Stimulated activated CD8-positive, alpha-beta memory T cell treated with anti-CD3 and anti-CD28 coated beads, Interleukin-15, amount 100 ng/mL, for 24 hours (primary cell): ENCODE measurements around the gene PDE9A.

Source experiments
- DNase-seq: peaks from one replicate; pipeline ENCODE4 v3.0.0-alpha.2; 2020; ENCODE audit warnings: low read depth

PDE9A gene

DNA sequence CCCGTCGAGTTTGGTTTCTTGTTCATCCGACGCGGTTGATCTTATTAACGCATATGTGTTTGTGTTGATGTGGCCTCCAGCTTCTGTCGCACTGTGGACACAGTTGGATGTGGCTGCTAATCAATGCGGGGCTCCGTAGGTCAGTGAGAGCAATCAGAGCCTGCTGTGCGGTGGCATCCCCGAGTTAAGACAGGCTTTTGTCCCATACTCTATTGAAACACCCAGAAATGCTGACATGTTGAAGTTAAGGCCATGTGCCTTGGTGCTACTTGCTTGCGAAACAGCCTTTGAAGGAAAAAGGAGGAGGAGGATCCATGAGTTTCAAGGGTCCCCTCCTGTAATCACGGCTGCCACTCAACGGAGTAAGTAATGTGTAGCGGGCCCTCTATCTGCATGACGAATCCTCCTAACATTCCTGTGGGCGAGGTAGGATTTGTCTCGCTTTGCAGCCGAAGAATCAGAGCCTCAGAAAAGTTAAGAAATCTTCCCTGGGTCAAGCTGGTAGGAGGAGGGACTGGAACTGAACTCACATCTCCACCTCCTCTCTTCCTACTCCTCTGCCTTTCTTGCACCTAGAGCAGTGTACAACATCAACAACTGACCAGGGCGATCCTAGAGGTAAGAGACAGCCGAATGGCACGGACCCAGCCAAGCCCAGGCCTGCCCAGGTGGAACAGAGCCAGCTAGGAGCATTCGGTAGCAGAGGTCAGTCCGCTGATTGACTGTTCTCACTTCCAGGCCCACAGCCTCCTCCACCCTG, 19.5 kb downstream of the PDE9A start:
- DNase-seq: no peak

DNA sequence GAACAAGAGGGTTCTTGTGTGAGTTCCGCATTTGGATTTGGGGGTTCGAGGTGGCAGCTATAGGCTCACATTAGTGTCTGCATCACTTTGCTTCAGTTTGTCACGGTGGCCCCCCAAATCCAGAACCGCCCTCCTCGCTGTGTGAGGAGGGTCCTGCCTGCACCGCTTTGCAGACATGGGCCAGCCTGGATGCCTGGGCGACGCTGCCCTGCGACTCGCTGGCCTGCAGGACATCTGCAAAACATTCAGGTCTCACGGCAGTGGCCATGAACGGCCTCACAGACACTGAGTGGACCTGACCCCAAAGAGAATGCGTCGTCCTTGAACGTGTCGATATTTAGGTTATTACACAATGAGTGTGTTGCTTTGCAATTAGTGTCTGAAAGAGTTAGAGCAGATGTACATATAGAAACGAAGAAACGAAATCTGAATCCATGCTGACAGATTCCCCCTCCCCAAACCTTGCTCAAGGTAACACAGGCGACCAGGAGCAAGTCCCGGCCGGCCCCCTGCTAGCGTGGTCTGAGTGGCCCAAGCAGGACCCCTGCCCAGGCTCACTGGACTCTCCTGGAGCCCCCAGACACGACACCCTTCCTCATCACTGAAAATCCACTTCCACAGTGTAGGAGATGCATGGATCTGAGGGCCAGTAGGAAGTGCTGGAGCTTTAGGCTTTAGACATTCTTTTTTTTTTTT, 20.4 kb downstream of the PDE9A start:
- DNase-seq: no peak

DNA sequence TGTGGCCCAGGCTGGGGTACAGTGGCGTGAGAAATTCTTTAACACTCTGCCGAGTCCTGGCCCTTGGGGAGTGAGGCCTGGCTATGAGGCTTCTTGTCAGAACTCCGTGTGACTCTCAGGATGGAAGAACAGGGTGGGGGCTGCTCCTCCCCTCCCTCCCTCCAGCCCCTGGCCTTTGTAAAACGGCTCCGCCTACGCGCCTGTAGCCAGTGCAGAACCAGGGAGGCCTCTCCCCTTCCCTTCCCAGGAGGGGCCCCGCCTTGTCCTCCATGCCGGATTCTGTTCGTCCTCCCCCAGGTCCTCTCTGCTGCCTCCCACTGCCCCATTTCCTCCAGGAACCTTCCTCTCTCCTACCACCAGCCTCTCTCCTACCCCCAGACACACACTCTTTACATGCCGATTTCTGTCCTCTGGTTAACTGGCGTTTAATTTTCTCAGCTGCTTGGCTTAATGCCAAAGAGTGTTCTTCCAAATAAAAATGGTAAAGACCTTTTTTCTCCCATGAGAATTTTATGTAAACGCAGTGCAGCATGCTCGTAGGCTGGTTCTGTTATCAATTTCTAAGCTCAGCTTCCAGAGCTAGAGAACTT, 21.0 kb downstream of the PDE9A start:
- DNase-seq: no peak

- no peak for DNase-seq
Measured at GRCh38 chr21:42675403-42675802, 22.0 kb downstream of the PDE9A start.

GRCh38 chr21:42676808-42677207, 23.4 kb downstream of the PDE9A start:
- no peak for DNase-seq

GRCh38 chr21:42677339-42678321, 24.2 kb downstream of the PDE9A start:
- no peak for DNase-seq

DNA sequence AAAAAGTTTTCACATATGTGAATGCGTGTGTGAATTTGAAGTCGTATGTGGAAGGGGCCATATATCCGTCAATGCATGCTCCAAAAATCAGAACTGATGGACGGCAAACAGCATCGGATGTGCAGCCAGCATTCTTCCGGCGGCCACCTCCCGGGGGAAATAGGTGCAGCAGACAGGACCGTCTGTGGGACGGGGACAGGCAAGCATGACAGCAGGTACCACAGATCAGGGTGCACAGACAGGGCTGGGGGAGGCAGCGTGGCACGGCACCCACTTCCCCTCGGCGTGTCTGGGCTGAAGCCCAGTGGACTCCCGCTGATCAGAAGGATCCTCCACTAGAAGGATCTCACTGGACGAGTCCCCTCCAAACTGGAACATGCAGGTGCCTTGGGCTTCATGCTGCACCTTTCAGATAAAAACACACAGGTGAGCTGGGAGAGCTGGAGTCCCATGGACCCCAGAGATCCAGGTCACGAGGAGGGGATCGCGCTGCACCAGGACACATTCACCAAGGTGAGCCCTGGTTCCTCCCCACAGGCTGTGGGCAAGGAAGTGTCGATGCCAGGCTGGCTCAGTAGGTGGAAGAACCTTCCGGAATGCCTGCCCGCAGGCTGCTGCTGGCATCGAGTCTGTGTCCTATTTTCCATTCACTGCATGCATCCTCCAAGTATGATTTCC, 25.3 kb downstream of the PDE9A start:
- DNase-seq: no peak

GRCh38 chr21:42679319-42680057, 26.1 kb downstream of the PDE9A start:
- no peak for DNase-seq

- DNase-seq: no peak
Measured at GRCh38 chr21:42680058-42680330, 26.6 kb downstream of the PDE9A start.

DNA sequence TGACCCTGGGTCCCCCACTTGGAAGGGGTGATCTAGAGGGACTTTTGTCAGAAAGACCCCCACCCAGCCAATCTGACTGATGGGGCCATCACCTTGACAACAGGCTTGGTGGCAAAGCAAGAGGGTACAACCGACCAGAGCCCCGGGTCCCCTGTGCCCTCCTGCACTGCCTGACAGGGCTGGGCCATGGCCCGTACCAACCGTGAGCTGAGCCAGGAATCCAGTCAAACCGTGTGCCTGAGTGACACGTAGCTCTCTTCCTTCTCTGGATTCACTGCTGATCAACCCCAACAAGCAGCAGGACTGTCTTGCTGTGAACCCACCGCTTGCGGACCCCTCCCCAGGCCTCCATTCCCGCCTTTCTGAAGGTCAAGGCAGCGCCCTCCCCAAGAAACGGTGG, 27.0 kb downstream of the PDE9A start:
- no peak for DNase-seq

GRCh38 chr21:42681296-42682206, 28.1 kb downstream of the PDE9A start:
- no peak for DNase-seq

DNA sequence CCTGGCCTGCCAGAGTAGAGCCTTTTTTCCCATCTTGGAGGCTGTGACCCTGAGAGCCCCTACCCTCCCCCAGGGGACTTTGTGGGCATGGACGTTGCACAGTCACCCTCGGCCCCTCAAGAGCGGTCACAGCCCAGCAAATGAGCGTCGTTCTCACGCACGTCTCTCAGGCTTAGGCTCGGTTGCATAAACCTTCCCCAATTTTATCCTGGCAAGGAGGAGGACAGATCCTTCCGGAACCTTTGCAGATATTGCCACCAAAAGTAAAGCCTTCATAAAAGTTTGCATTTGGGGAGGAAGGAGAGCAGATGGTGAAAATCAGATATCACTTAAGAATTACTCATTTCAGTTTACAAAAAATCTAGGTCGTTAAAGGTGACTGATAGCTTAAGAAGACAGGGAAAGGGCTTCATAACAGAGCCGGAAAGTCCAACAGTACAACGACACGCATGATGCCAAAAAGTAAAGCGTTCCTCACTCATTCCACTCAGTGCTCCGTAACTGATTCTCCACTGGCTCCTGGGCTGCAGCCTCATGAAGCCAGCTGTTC, 29.3 kb downstream of the PDE9A start:
- DNase-seq: no peak

DNA sequence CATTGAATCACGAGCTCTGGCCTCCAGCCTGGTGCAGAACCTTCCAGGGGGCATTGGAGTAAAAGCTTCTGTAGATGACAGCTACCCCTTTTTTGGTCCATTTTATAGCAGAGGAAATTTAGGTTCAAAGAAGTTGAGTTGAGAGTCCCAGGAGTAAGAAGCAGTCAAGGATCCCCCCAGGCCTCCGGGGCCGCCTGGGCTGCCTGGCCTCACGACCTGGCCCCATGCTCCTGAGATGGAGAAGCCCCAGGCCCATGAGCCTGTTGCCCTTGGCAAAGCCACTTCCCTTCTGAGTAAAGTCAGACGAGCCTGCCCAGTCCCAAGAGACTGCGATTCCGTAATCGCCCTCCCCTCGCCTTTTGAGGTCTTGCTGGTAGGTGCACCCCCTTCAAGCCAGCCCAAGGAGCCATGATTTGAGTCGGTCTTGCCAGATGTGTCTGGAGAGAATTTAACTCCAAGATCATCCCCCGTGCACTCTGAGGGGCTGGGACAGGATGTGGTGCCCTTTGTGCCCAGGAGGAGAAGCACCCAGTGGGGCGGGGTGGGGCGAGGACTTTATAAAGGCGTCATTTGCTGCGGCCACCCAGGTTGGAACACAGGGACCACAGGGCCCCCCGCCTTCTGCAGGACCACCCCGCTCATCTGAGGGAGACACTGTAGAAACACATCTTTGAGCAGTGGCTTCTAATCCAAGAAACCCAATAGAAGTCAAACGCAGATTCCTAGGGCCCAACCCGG, 30.1 kb downstream of the PDE9A start:
- no peak for DNase-seq

DNA sequence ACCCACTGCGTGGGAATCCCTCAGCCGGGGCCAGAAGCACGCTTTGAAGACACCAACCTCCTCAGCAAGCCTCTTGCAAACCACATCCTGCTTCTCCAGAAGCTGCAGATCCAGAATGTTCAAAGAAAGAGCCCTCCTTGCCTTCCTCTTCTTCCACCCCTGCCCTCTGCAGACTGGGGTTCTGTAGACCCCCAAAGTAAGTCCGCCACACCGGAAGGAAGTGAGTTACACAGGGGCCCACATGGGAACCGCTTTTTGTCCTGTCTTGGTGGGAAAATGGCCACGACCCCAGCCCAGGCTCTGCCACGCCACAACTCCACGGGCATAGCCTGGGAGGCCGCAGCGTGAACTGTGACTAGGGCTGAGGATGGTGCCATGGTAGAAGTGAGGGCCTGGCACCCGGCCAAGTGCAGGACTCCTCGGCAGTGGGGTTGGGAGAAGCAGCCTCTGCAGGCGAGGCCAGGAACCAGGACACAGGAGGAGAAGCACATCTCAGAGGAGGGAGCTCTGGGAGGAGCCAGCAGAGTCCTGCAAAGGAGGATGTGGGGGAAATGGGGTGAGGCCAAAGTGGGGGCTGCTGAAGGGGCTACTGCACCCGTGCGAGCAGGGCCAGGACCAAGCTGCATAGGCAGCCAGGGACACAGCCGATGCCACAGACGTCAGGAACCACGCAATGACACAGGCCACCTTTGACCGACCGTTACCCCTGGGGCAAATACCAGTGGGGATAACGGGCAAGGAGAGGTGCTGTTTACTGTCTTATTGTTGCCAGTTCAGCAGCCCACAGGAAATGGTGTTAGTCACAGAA, 30.9 kb downstream of the PDE9A start:
- DNase-seq: peak; percentile 12

DNA sequence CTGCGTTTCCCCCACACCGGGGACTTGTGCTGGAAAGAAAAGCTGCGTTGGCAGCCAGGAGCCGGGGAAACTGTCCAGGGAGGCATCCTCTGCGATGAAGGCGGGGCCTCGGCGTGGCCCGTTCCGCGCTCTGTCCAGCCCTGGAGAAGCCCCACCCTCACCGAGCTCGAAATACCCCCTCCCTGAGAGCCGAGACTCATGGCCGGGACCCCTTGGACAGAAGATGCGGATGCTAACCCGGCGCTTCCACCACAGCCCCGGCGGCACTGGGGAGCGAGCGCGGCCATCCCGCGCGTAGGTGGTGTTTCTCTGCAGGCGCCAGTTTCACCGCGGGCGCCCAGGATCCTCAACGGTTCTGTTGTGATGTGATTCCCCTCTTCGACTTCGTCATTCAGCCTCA, 31.6 kb downstream of the PDE9A start:
- no peak for DNase-seq

DNA sequence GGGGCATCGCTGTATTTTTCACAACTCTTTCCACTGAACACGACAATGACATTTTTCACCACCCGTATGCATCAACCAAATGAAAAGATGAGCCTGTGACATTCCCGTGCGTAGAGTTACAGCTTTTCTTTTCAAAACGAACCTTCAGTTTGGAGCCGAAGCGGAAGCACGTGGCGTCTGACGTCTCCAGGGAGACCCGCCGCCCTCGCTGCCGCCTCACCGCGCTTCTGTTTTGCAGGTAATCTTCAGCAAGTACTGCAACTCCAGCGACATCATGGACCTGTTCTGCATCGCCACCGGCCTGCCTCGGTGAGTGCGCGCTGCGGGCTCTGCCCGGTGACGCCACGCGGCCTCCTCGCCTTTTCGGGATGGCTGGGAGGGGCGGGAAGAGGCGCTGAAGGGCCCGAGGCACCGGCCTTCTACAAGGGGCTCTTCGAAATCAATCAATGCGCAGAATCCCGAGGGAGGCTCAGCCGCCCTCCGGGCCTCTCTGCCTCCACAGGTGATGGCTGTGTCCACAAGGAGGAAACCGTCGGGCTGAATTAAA, 32.6 kb downstream of the PDE9A start:
- DNase-seq: no peak

- no peak for DNase-seq
Measured at GRCh38 chr21:42687796-42688195, 34.4 kb downstream of the PDE9A start.
